Measurements from ENCODE around the gene SAMD4B. TPM values are rescaled to one million over a fixed set of nuclear protein-coding genes. Genes with fewer than 3 reads are reported as not detected.

Gene SAMD4B
- total and polyA plus RNA-seq, 9 of the 15 experiments (the other 6 are each of a cell fraction or from before 2014, with no cell fraction given) = 3.4 to 90.5 (median 38.0) TPM

- TF ChIP-seq, protein P1, sequence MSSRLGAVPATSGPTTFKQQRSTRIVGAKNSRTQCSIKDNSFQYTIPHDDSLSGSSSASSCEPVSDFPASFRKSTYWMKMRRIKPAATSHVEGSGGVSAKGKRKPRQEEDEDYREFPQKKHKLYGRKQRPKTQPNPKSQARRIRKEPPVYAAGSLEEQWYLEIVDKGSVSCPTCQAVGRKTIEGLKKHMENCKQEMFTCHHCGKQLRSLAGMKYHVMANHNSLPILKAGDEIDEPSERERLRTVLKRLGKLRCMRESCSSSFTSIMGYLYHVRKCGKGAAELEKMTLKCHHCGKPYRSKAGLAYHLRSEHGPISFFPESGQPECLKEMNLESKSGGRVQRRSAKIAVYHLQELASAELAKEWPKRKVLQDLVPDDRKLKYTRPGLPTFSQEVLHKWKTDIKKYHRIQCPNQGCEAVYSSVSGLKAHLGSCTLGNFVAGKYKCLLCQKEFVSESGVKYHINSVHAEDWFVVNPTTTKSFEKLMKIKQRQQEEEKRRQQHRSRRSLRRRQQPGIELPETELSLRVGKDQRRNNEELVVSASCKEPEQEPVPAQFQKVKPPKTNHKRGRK (tag; IDR thresholded peaks at IDR 0.05) = no peak
- peak; percentile 28; the same call in 1 of the 2 replicates for TF ChIP-seq EP400 (IDR thresholded peaks at IDR 0.05)
- TF ChIP-seq KAT8 (IDR thresholded peaks at IDR 0.05; ENCODE audit: low read depth) = no peak
- no peak for TF ChIP-seq FUS (optimal IDR thresholded peaks at IDR 0.05; ENCODE audit: low read depth, low read length)
- no peak for TF ChIP-seq MXI1 (IDR thresholded peaks at IDR 0.05; ENCODE audit: low read depth, low read length)
- TF ChIP-seq SMAD4 (CRISPR knock-in tag; conservative IDR thresholded peaks at IDR 0.05) = peak; percentile 56
- TF ChIP-seq, protein P2, sequence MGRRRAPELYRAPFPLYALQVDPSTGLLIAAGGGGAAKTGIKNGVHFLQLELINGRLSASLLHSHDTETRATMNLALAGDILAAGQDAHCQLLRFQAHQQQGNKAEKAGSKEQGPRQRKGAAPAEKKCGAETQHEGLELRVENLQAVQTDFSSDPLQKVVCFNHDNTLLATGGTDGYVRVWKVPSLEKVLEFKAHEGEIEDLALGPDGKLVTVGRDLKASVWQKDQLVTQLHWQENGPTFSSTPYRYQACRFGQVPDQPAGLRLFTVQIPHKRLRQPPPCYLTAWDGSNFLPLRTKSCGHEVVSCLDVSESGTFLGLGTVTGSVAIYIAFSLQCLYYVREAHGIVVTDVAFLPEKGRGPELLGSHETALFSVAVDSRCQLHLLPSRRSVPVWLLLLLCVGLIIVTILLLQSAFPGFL (CRISPR knock-in tag; IDR thresholded peaks at IDR 0.05) = no peak
- TF ChIP-seq IFI16 (CRISPR knock-in tag; IDR thresholded peaks at IDR 0.05) = no peak
- no peak for TF ChIP-seq ILF3 (IDR thresholded peaks at IDR 0.05; ENCODE audit: borderline replicate concordance)
- peak; percentile 23 for TF ChIP-seq HNRNPLL (IDR thresholded peaks at IDR 0.05; ENCODE audit: low read depth, low read length, poor library complexity, severe bottlenecking)
- peak; percentile 46; the same call in 1 of the 2 replicates for TF ChIP-seq MYC (IDR thresholded peaks at IDR 0.05; ENCODE audit: low read depth, low read length)
- TF ChIP-seq MYC (CRISPR knock-in tag; IDR thresholded peaks at IDR 0.05; ENCODE audit: borderline replicate concordance, low read depth) = no peak
- TF ChIP-seq ELF2 (CRISPR knock-in tag; IDR thresholded peaks at IDR 0.05) = no peak
- no peak for TF ChIP-seq POLR3G (IDR thresholded peaks at IDR 0.05; ENCODE audit: extremely low read depth, insufficient read length, insufficient replicate concordance)
- no peak for TF ChIP-seq SMARCE1 (IDR thresholded peaks at IDR 0.05)
- TF ChIP-seq ZC3H8 (IDR thresholded peaks at IDR 0.05) = no peak
- no peak for TF ChIP-seq ERF (CRISPR knock-in tag; IDR thresholded peaks at IDR 0.05)
- TF ChIP-seq, protein P3, sequence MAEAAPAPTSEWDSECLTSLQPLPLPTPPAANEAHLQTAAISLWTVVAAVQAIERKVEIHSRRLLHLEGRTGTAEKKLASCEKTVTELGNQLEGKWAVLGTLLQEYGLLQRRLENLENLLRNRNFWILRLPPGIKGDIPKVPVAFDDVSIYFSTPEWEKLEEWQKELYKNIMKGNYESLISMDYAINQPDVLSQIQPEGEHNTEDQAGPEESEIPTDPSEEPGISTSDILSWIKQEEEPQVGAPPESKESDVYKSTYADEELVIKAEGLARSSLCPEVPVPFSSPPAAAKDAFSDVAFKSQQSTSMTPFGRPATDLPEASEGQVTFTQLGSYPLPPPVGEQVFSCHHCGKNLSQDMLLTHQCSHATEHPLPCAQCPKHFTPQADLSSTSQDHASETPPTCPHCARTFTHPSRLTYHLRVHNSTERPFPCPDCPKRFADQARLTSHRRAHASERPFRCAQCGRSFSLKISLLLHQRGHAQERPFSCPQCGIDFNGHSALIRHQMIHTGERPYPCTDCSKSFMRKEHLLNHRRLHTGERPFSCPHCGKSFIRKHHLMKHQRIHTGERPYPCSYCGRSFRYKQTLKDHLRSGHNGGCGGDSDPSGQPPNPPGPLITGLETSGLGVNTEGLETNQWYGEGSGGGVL (CRISPR knock-in tag; IDR thresholded peaks at IDR 0.05) = no peak
- TF ChIP-seq STAT5A (IDR thresholded peaks at IDR 0.05; ENCODE audit: borderline replicate concordance, low read length) = no peak
- no peak for TF ChIP-seq ZNF408 (CRISPR knock-in tag; IDR thresholded peaks at IDR 0.05; ENCODE audit: low read depth)
- no peak for TF ChIP-seq ZBED1 (IDR thresholded peaks at IDR 0.05)
- TF ChIP-seq, protein P4, sequence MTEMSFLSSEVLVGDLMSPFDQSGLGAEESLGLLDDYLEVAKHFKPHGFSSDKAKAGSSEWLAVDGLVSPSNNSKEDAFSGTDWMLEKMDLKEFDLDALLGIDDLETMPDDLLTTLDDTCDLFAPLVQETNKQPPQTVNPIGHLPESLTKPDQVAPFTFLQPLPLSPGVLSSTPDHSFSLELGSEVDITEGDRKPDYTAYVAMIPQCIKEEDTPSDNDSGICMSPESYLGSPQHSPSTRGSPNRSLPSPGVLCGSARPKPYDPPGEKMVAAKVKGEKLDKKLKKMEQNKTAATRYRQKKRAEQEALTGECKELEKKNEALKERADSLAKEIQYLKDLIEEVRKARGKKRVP (CRISPR knock-in tag; IDR thresholded peaks at IDR 0.05) = no peak
- peak; percentile 39; the same call in 1 of the 2 replicates for TF ChIP-seq CXXC5 (CRISPR knock-in tag; IDR thresholded peaks at IDR 0.05)
- no peak for TF ChIP-seq ETV6 (IDR thresholded peaks at IDR 0.05; ENCODE audit: borderline replicate concordance in 1 of 2, low read depth in 2 of 2, low read length in 1 of 2)
- TF ChIP-seq ETV6 (CRISPR knock-in tag; IDR thresholded peaks at IDR 0.05; ENCODE audit: borderline replicate concordance) = no peak
- no peak for TF ChIP-seq C11orf30 (IDR thresholded peaks at IDR 0.05; ENCODE audit: low read depth)
These were observed 14.4 kb downstream of the SAMD4B start (continued) for GRCh38 chr19:39356647-39357046.

All from K562 (cell line).